ENCODE measurements around the gene CLDN6. TPM values are rescaled to one million over a fixed set of nuclear protein-coding genes. Genes with fewer than 3 reads are reported as not detected.

Gene CLDN6
- total RNA-seq, 1 donor from 2014 or later = not detected

GRCh38 chr16:3044708-3045107 is 26.7 kb upstream of the CLDN6 start:
- Histone ChIP-seq H3K4me1 (peaks cover 26% of the 10 kb centered on the region), H3K4me3 (no peak overlapping the region), H3K9me3 (no peaks in the 10 kb centered on the region), H3K27ac (no peak overlapping the region), H3K27me3 (peaks cover 33% of the 10 kb centered on the region), H3K36me3 (no peaks in the 10 kb centered on the region)
- intact Hi-C loops (cut with DNase I) = no loop called here
- no peak for TF ChIP-seq POLR2A (IDR thresholded peaks at IDR 0.05)
- no peak for TF ChIP-seq CTCF (IDR thresholded peaks at IDR 0.05)
- TF ChIP-seq POLR2AphosphoS5 (IDR thresholded peaks at IDR 0.05; ENCODE audit: insufficient read depth in 1 of 2, low read depth in 1 of 2) = no peak
- no peak for DNase-seq (ENCODE audit: extremely low spot score in 2 of 2)

- intact Hi-C loops (cut with DNase I) = no loop called here
- H3K4me3 ChIP-seq = no peak overlapping the region
- peaks cover 26% of the 10 kb centered on the region for H3K4me1 ChIP-seq
- no peaks in the 10 kb centered on the region for H3K36me3 ChIP-seq
- H3K27me3 ChIP-seq = peaks cover 26% of the 10 kb centered on the region
- TF ChIP-seq CTCF (IDR thresholded peaks at IDR 0.05) (no peak), POLR2A (IDR thresholded peaks at IDR 0.05) (no peak), POLR2AphosphoS5 (IDR thresholded peaks at IDR 0.05; ENCODE audit: insufficient read depth in 1 of 2, low read depth in 1 of 2) (no peak)
- no peak overlapping the region for H3K27ac ChIP-seq
- no peaks in the 10 kb centered on the region for H3K9me3 ChIP-seq
- DNase-seq (ENCODE audit: extremely low spot score in 2 of 2) = no peak
These were observed 24.4 kb upstream of the CLDN6 start for GRCh38 chr16:3042376-3042775.

- peaks cover 14% of the 10 kb centered on the region for H3K27me3 ChIP-seq
These were observed 20.9 kb upstream of the CLDN6 start for GRCh38 chr16:3038896-3039295.

GRCh38 chr16:3038256-3038655 is 20.3 kb upstream of the CLDN6 start:
- H3K27me3 ChIP-seq = peaks cover 10% of the 10 kb centered on the region
- H3K27ac ChIP-seq = no peak overlapping the region
- H3K4me3 ChIP-seq = no peak overlapping the region
- intact Hi-C loops (cut with DNase I) = no loop called here
- TF ChIP-seq POLR2A (IDR thresholded peaks at IDR 0.05) (no peak), CTCF (IDR thresholded peaks at IDR 0.05) (no peak), POLR2AphosphoS5 (IDR thresholded peaks at IDR 0.05; ENCODE audit: insufficient read depth in 1 of 2, low read depth in 1 of 2) (no peak)
- DNase-seq (ENCODE audit: extremely low spot score in 2 of 2) = no peak
- no peaks in the 10 kb centered on the region for H3K9me3 ChIP-seq
- H3K36me3 ChIP-seq = no peaks in the 10 kb centered on the region
- peaks cover 13% of the 10 kb centered on the region for H3K4me1 ChIP-seq

More at GRCh38 chr16:3038896-3039295, 20.9 kb upstream of the CLDN6 start:
- Histone ChIP-seq H3K36me3 (no peaks in the 10 kb centered on the region), H3K4me3 (no peak overlapping the region), H3K9me3 (no peaks in the 10 kb centered on the region), H3K4me1 (peaks cover 13% of the 10 kb centered on the region), H3K27ac (no peak overlapping the region)
- TF ChIP-seq POLR2AphosphoS5 (IDR thresholded peaks at IDR 0.05; ENCODE audit: insufficient read depth in 1 of 2, low read depth in 1 of 2) (no peak), CTCF (IDR thresholded peaks at IDR 0.05) (no peak), POLR2A (IDR thresholded peaks at IDR 0.05) (no peak)
- intact Hi-C loops (cut with DNase I) = no loop called here
- no peak for DNase-seq (ENCODE audit: extremely low spot score in 2 of 2)

GRCh38 chr16:3036726-3037315 is 18.8 kb upstream of the CLDN6 start, which contains the start of gene BICDL2:
BICDL2 (minus strand) TSS chr16:3036944; CDS start chr16:3035496, 1,448 bp downstream.
- Histone ChIP-seq H3K4me3 (peak within 1 kb of the TSS; percentile 21 to 42), H3K9me3 (no peaks in the 10 kb centered on the region), H3K36me3 (no peaks in the 10 kb centered on the region), H3K4me1 (peaks cover 13% of the 10 kb centered on the region), H3K27me3 (peaks cover 10% of the 10 kb centered on the region), H3K27ac (peak within 1 kb of the TSS; percentile 10)
- TF ChIP-seq POLR2A (IDR thresholded peaks at IDR 0.05) = no peak
- no peak for DNase-seq (ENCODE audit: extremely low spot score in 2 of 2)
- intact Hi-C loops (cut with DNase I) = no loop called here

Measured in vagina (tissue), 2 donors.